Middle frontal gyrus (tissue), 1 donor: ENCODE data around the gene RALGPS2.

ENCODE experiments used
- DNase-seq: peaks from one replicate; pipeline ENCODE4 v3.0.0-alpha.2; 2015; ENCODE audit warnings: low spot score; ENCODE audit errors: extremely low spot score

RALGPS2 gene

DNA sequence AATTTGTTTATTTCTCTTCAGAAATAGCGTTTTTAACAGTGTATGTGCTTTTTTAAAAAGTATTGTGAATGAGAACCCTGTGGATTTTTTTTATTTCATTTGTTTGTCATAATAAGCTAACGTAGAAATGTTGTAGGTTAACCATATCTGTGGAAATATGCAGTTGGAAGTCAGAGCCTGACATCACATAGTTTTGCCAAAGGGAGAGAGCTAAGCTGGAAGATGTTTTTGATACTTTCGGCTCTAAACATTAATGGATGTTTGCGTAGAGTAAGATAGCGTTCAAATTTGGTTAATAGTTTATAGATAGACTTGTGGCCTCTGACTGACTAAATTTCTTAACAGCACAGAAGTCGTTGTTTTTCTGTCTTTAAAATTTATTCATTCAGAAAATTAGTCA is 193.3 kb downstream of the RALGPS2 start:
- no peak for DNase-seq

DNA sequence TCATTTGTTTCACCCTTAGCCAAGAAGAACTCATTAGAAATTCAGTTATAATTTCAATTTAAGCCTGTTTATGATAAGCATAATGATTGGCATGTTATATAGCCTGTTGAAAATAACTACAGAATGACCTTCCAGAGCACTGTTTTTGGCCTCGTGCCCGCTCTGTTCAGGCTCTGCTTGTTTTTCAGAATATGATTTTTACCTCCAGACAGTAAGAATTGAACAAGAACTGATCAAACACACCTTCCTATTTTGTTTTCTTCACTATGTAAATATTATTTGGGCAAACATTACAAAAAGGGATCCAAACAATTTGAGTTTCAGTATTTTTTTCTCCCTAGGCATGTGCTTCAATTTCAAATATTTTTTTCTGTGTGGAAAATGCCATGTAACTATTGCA is 193.9 kb downstream of the RALGPS2 start:
- DNase-seq = no peak

DNA sequence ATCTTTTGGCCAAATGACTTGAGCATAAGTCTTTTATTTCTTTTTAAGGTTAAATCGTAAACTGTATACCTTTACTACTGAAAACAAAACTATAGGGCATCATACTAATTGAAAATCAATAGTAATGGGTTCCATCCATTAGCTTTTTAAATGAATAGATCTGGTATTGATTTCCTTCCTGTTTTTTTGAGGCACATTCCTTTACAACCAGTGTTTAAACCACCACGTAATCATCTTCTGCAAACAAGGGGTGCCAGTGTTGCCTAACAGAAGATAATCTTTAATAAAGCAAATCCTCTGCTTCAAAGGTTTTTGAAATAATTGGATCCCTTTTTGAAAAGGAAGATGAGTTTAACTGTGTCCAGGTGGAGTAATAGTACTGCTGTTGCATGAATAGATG is 194.5 kb downstream of the RALGPS2 start:
- no peak for DNase-seq

DNA sequence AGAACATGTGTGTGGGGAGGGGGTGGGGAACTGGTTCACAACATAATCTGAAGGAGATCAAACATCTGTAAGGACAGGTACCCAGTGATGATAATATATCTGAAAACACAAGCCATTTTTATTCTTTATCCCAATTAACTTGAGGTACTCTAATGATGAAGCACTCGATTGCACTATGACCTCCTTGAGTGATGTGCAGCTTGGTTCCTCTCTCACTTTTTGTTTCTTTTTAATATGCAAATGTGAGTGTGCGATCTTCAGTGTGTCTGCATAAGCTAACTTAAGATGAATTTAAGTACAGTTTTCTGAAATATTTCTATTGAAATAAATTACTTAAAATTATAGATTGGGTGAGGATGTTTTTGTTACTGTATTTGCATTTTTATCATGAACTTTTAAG is 196.5 kb downstream of the RALGPS2 start:
- DNase-seq = no peak

DNA sequence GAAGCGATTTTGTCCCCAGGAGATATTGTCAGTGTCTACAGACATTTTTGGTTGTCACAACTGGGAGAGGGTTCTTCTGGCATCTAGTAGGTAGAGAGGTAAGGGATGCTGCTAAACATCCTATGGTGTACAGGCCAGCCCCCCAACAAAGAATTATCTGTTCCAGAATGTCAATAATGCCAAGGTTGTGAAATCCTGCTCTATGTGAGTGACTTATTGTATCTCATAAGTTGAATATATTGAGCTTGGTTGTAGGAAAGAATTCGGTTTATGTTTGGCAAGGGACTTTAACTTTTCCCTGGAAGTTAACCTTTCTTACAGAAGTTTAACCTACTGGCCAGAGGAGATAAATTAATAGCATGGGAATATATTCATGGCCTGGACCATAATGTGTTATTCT is 198.5 kb downstream of the RALGPS2 start:
- DNase-seq = no peak

DNA sequence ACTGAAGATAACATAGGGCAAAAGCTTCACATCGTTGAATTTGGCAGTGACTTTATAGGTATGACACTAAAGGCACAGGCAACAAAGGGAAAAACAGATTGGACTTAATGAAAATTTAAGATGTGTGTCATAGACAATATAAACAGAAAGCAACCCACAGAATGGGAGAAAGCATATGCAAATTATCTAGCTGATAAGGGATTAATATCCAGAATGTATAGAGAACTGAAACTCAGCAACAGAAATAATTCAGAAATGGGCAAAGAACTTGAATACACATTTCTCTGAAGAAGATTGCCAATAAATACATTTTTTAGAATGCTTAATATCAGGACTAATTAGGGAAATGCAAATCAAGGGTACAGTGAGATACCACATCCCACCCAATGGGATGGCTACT is 201.0 kb downstream of the RALGPS2 start:
- no peak for DNase-seq

DNA sequence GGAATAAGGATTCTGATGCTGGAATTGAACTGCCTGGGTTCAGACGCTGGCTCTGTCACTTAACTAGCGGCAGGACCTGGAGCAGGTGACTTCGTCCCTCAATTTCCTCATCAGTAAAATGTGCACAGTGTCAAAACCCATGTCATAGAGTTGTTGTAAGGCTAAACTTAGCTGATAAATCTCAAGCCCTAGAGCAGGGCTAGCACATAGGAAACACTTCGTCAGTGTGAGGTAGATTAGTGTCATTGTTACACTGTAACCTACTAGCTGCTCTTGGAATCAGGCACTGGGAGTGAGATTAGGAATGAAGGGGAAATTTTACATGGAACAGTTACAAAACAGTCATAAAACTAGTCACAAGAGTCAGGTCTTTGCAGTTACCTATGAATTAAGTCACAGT is 202.0 kb downstream of the RALGPS2 start:
- DNase-seq = no peak

DNA sequence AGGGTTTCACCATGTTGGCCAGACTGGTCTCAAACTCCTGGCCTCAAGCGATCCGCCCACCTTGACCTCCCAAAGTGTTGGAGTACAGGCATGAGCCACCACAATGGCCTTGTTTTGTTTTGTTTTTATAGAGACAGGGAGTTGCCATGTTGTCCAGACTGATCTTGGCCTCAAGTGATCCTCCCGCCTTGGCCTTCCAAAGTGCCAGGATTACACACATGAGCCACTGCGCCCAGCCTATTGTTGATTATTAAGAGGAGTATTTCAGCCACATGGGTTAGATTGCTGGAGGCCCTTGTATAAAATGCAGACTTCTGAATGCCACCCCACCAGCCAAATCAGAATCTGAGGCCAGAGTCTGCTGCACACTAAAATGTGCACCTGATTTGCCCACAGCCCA is 203.0 kb downstream of the RALGPS2 start:
- DNase-seq = no peak

DNA sequence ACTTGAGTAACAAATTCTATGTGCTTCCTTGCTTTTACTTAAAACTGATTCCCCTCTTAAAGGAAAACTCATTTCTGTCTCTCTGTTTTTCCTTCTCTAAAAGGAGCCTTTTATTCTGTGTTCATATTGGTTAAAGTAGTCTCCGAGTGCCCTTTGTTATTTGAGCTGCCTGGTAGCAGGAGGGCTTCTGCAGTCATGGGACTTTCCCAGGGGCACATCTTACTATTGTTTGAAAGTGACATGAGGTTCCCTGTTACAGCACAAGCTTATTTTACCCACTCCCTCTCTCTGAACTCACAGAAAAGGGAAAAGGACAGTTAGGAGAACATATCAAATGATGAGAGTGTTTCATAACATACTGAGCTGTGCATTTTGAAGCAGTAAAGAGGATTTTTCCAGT is 203.9 kb downstream of the RALGPS2 start:
- no peak for DNase-seq

DNA sequence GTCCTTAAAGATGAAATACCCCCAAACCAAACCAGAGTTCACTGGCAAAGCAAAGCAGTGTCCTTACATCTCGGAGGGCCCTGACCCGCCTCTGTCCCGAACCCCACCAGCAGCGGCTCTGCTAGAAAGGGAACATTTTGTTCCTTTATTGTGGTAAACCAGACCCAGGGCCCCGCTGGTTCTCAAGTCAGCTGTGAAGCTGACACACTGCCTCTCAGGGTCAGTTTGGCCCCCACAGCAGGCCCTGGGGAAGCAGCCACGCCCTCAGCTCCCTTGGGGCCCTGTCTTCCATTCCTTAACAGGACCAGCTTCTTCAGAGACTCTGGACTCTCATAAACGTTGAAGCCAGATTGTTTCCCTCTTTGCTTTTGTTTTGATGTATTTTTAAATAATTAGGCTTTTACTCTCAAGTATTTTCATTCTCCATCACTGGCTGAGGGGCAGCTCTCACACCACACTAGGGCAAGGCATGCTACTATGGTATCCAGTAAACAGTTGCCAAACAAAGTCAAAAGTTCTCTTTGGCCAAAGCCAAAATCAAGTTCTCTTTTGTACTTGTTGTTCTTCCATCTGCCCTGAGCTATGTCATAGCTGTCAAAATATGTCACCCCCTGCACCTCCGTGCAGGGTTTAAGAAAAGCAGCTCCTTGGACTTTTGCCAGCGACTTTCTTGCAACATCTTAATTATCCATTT is 207.0 kb downstream of the RALGPS2 start:
- no peak for DNase-seq

DNA sequence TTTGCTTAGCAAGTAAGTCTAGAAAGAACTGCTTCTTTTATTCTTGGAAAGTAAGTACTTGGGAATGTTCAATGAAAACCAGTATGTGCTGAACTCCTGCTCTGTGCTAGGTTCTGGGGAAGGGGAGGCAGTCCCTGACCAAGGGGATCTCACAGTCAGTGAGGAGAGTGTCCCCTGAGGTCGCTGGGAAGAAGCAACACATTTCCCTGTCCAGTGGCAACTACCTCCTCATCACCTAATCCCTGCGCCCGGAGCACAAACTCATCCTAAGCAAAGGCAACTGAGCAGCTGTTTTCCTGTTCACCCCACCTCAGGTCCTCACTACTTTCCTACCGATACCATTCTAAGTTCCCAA is 207.5 kb downstream of the RALGPS2 start:
- DNase-seq = no peak

DNA sequence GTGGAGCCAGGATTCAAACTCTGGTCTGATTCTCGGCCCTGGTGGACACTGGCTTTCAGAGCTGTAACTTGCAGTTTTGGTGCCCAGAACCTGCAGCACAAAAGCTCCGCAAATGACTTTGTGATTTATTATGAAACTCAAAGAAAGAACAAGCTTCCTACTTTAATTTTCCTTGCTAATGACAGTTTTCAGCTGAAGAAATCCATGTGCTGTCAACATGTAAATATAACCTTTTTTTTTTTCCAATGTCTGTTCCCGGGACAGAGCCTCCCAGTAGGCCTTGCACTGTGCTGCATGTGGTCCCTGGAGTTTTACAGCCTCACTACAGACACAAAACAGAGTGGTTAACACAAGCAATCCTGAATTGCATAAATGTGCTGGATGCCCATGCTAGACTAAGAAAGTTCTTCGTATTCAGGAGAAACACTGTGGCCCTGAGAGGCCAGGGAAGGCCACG is 208.1 kb downstream of the RALGPS2 start:
- no peak for DNase-seq

DNA sequence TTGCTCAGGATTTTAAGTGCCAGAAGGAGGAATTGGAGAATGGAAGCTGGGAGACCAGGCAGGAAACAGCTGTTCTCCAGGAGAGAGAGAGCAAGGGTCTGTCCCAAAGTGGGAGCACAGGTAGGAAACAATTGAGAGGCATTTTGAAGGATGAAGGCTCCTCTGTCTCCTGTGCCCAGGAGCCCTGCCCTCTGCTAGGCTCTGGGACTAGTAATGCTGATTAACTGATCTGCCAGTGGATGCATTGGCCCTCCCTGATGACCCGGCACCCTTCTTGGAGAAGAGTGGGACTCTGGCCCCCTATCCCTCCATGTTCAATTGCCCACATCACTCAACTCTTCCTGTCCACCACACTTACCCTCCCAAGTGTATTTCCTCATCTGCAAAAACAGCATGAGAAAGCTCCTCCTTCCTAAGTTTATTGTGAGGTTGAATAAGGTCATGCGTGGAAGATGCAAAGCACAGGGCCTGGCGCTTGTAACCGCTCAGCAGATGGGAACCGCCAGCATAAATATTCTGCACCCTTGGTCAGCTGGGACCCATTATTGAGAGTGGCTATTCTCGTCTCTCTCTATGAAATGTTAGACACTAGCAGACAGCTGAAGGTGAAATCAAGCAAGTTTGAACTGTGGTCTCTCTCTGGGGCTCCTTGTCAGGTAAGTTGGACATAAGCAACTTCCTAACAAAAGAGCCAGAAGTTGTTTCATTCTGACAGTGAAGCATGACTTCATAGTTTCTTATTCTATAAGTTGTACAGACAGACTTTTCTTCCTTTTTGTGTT is 208.9 kb downstream of the RALGPS2 start:
- no peak for DNase-seq

DNA sequence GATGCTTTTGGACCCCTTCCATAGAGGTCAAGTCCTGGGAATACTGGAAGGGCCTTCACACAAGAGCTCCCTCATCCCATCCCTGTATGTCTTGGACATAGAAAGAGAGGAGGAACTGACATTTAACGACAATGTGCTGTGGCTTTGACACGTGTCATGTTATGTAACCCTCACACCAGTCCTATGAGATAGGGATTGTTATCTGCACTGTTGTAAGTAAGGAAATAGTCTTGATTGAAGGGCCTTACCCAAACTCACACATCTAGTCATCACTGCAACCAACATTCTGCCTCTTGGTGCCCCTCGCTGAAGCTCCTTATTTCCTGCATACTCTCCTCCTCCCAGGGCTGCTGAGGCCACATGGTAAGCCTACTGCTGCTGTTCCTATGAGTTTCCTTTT is 209.5 kb downstream of the RALGPS2 start:
- DNase-seq = no peak

DNA sequence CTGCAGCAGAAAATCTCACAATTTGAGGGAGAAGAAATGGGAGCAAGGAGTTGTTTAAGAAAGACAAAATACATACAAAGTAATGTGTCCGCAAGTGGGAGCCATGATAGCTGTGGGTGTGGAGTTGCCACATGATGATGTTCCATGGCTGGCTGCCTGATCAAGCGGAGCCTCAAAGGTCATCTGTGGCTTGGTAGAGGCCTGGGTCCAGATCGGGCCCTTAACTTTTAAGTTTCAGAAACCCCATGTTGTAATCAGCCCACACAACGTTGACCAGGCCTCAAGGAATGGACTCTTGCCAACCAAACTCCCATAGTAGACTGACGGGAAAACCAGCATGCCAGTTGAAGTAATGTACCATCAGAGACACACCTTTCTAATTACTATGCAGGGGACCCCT is 210.6 kb downstream of the RALGPS2 start:
- DNase-seq = no peak

DNA sequence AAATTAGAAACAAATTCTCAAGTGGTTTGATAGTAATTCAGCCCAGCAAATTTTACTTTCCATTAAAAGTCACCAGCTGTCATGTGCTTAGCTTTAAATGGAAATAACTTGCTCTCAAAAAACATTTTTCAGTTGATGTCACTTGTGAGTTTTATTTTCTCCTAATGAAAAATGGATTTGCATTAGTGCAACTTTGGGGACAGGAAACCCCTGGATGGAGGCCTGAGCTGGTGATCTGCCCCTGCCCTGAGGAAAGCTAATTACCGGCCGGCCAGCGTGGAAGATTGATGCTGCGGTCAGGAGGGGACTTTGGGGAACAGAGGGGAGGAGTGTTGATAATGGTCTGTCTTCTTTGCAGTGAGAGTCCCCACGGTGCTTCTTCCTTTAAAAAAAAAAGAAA is 212.7 kb downstream of the RALGPS2 start:
- DNase-seq = no peak

DNA sequence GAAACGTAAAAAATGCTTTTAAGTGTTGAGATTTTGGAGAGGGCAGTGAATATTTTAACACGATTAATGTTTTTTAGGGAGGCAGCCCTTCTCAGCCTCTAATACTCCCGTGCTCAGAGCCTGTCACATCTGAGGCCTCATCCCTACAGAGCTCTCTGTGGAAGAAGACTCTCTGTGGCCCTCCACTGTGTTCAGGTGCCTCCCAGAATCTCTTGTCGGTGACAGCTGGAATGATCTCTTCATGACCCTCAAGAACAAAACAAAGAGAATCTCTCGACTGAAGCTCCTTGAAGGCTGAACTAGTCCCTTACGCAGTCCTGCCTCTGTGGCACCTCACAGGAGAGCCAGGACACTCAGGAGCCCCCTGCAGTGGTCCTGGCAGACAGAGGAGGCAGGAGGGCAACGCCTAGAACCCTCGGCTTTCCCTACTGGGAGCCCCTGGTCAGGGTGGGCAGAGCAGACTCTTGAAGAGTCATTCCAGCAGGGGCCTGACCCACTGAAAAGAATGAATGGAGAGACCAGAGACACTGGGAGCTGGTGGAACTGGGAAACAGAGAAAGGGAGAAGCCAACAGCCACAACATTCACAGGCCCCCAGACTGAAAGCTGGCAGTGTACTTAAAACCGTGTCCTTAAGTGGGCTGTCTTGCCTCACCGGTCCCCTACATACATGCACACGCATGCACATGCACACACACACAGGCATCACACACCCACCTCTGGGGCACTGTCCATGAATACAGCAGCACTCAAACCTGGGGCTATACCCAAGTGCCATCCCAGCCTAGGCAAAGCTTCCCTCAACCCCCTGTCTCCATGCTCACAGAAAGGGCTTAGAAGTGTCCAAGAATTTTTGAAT is 213.3 kb downstream of the RALGPS2 start:
- no peak for DNase-seq

DNA sequence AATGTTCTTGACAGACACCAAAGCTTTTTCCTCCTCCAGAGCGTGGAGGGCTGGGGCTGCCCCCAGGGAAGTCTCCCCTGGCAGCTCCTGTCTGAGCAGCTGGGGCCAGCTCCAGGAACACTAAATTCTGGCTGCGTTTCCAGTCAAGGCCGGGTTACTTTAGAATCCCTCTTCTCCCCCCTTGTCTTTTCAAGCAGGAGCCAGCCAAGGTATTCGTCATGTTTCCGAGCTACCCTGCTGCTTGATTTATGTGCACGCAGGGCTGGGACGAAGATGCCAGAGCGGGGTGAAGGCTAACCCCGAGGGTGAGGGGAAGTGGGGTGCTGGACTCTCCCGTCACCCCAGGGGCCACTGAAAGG is 213.9 kb downstream of the RALGPS2 start:
- DNase-seq = no peak

DNA sequence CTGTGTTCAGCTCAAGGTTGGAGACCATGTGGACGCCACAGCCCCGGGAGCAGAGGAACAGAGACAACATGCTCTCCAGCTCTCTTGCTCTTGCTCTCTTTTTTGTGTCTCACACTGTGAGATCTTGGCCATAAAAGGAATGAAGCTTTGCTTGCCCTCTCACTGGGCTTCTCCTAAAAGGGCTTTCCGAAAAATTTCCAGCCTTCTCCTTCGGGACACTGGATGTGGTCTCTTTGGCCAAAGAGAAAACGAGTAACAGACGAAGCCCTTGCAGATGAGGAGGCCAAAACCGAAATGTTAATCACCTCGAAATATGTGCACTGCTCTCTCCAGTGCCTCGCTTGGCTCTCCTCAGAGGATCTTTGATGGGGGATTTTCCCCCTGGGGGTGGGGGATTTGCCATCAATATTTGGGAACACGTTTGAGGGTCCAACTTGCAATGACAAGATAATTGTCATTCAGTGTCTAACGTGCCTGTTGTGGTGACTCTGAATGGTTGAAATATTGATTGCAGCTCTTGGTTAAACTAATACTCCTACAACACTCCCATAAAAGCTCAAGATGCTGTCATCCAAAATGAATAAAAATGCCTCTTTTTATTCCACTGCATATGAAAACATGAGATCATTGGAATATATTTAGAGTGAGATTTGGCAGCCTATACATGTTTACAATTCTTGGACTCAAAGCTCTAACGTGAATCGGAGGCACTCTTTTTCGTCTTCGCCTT is 214.5 kb downstream of the RALGPS2 start:
- DNase-seq = peak; percentile 27

DNA sequence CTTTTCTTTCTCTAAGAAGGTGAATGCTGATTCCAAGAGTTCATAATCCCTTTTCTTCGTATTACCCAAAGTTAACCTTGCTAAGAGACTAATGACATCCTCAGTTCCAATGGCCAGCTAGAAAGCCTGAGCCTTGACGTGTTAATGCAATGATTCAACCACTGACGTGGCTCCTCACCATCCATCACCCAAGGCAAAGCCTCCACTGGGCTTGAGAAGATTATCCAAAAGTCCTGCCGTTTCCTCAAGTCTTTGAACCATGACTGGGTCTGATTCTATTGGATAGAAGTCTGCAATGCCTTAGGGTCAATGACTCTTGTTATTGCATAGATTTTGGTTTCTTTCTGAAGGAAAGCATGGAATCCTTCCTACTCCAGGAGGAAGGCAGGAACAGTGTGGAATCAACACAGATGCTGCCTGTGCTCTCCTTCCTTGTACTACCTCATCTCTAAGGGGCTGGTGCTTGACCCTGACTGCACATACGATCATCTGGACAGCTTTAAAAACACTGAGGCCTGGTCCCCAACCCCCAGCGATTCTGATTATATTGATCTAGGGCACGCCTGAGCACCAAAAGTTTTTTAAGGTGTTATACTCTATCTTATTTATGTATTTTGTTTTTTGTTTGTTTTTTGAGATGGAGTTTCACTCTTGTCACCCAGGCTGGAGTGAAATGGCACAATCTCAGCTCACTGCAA is 215.2 kb downstream of the RALGPS2 start:
- DNase-seq = no peak

DNA sequence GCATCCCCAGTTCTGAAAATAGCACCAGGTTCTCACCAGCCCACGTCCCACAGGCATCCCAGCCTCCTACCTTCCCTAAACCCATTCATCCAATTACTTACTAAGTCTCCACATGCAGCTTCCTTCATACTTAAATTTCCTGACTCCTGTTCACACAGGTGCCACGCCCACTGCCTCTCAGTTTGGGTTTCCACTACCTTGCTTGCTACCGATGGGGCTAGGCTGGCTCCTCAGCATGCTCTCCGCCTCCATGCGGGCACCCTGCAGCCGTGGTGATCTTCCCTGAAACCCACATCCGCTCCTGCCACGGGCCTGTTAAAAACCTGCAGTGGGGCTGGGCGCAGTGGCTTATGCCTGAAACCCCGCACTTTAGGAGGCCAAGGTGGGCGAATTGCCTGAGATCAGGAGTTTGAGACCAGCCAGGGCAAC is 216.2 kb downstream of the RALGPS2 start:
- no peak for DNase-seq
